GM23248 (cell line): ENCODE data around the gene ACVRL1. TPM values are rescaled to one million over a fixed set of nuclear protein-coding genes. Genes with fewer than 3 reads are reported as not detected.

ENCODE experiments used
- DNase-seq: peaks from one replicate; pipeline ENCODE4 v3.0.0-alpha.2; 2015
- H2AFZ ChIP-seq: fragments of 200-600 bp; sonication (generic); 2 replicates; pipeline ENCODE4 v1.6.1; 2016; ENCODE audit warnings: antibody characterized with exemption
- H3F3A ChIP-seq: fragments of 200-600 bp; sonication (generic); 2 replicates; pipeline ENCODE4 v1.6.1; 2016; ENCODE audit warnings: mild to moderate bottlenecking, antibody characterized with exemption, mixed run types; ENCODE audit not compliant: insufficient read depth
- H3K27ac ChIP-seq: fragments of 200-600 bp; sonication (generic); 2 replicates; pipeline ENCODE4 v1.5.1; 2016; ENCODE audit warnings: mild to moderate bottlenecking
- H3K27me3 ChIP-seq: fragments of 200-600 bp; sonication (generic); replicated peaks from 2 replicates; pipeline ENCODE4 v1.6.1; 2016; ENCODE audit warnings: mild to moderate bottlenecking; ENCODE audit not compliant: insufficient read depth
- H3K36me3 ChIP-seq: fragments of 200-600 bp; sonication (generic); 2 replicates; pipeline ENCODE4 v1.6.1; 2016; ENCODE audit warnings: low read depth, mild to moderate bottlenecking
- H3K4me1 ChIP-seq: fragments of 200-600 bp; sonication (generic); 2 replicates; pipeline ENCODE4 v1.6.1; 2016; ENCODE audit warnings: mild to moderate bottlenecking; ENCODE audit not compliant: insufficient read depth
- H3K4me2 ChIP-seq: fragments of 200-600 bp; sonication (generic); one replicate; pipeline ENCODE4 v1.6.1; 2016; ENCODE audit warnings: mild to moderate bottlenecking; ENCODE audit not compliant: unreplicated experiment
- H3K4me3 ChIP-seq: fragments of 200-600 bp; sonication (generic); 2 replicates; pipeline ENCODE4 v1.5.1; 2016; ENCODE audit warnings: mild to moderate bottlenecking
- H3K79me2 ChIP-seq: fragments of 200-600 bp; sonication (generic); 2 replicates; pipeline ENCODE4 v1.6.1; 2016; ENCODE audit warnings: mild to moderate bottlenecking; ENCODE audit not compliant: insufficient read depth
- H3K9ac ChIP-seq: fragments of 200-600 bp; sonication (generic); 2 replicates; pipeline ENCODE4 v1.6.1; 2016; ENCODE audit warnings: mild to moderate bottlenecking
- H3K9me2 ChIP-seq: fragments of 200-600 bp; sonication (generic); 2 replicates; pipeline ENCODE4 v1.6.1; 2016; ENCODE audit warnings: mixed run types, mild to moderate bottlenecking, moderate library complexity; ENCODE audit not compliant: insufficient read depth
- H3K9me3 ChIP-seq: fragments of 200-600 bp; sonication (generic); one replicate; pipeline ENCODE4 v1.6.1; 2017; ENCODE audit warnings: low read depth
- H4K20me1 ChIP-seq: fragments of 200-600 bp; sonication (generic); 2 replicates; pipeline ENCODE4 v1.6.0; 2016; ENCODE audit not compliant: insufficient read depth
- EZH2 ChIP-seq: fragments of 200-600 bp; sonication (generic); IDR thresholded peaks from 2 replicates; pipeline ENCODE4 v1.6.1; 2018; ENCODE audit warnings: antibody characterized with exemption, mild to moderate bottlenecking; ENCODE audit not compliant: insufficient read depth, poor library complexity, severe bottlenecking
- EZH2phosphoT487 ChIP-seq: fragments of 200-600 bp; sonication (generic); IDR thresholded peaks from 2 replicates; pipeline ENCODE4 v1.6.1; 2018; ENCODE audit warnings: antibody characterized with exemption, moderate library complexity, mild to moderate bottlenecking, low read depth; ENCODE audit not compliant: insufficient read depth
- WGBS, 2 experiments: methylation state at CpG; one replicate each; pipeline ENCODE4 v1.1.6; 2015 to 2017; ENCODE audit warnings: low lambda C conversion rate in 2 of 2, low coverage in 1 of 2; ENCODE audit errors: missing lambda C conversion rate in 2 of 2; 5-methylcytosine and 5-hydroxymethylcytosine counted together
- in situ Hi-C: fragments of 300-500 bp; cut with MboI; formaldehyde crosslinking; loops from 2 replicates; pipeline ENCODE4 v1.15.0; 2020
- polyA plus RNA-seq: library from polyadenylated mRNA; unstranded; fragments of >200 nt; fragmentation: Nextera tagmentation; extraction: Ambion mirVana; gene quantifications from 2 replicates; pipeline ENCODE4 v1.2.1, GENCODE V29; 2016
- total RNA-seq: library from RNA; depleted of rRNA; stranded (reverse); fragments of >200 nt; shearing (Covaris generic); gene quantifications from 2 replicates; pipeline ENCODE4 v1.2.3, GENCODE V29; 2014

The ACVRL1 gene
- total and polyA plus RNA-seq, 2 experiments from 2014 or later = 19.1 to 114 TPM

GRCh38 chr12:51934080-51934479, 26.8 kb downstream of the ACVRL1 start:
- H2AFZ ChIP-seq = no peak overlapping the region
- no peaks in the 10 kb centered on the region for H3K4me1 ChIP-seq
- in situ Hi-C loops = no loop called here
- WGBS, 2 experiments = 75 to 85% methylated on average over 4 of the region's 4 CpGs
- H4K20me1 ChIP-seq = no peaks in the 10 kb centered on the region
- H3K4me3 ChIP-seq = no peak overlapping the region
- H3F3A ChIP-seq = no peaks in the 10 kb centered on the region
- H3K4me2 ChIP-seq = no peak overlapping the region
- H3K79me2 ChIP-seq = no peaks in the 10 kb centered on the region
- H3K9me2 ChIP-seq = no peaks in the 10 kb centered on the region
- DNase-seq = no peak
- TF ChIP-seq EZH2 (no peak), EZH2phosphoT487 (no peak)
- no peaks in the 10 kb centered on the region for H3K27me3 ChIP-seq
- no peak overlapping the region for H3K9ac ChIP-seq
- H3K27ac ChIP-seq = no peak overlapping the region
- no peaks in the 10 kb centered on the region for H3K36me3 ChIP-seq
- H3K9me3 ChIP-seq = no peaks in the 10 kb centered on the region

GRCh38 chr12:51937926-51938325, 30.6 kb downstream of the ACVRL1 start:
- Histone ChIP-seq H3K4me1 (peaks cover 5% of the 10 kb centered on the region; the same call in 1 of the 2 replicates), H3K79me2 (no peaks in the 10 kb centered on the region), H3K9ac (no peak overlapping the region), H3K9me2 (no peaks in the 10 kb centered on the region), H3K27me3 (no peaks in the 10 kb centered on the region), H4K20me1 (no peaks in the 10 kb centered on the region), H3K4me3 (no peak overlapping the region), H3K36me3 (no peaks in the 10 kb centered on the region), H2AFZ (no peak overlapping the region), H3K9me3 (no peaks in the 10 kb centered on the region), H3F3A (no peaks in the 10 kb centered on the region), H3K4me2 (no peak overlapping the region), H3K27ac (no peak overlapping the region)
- DNase-seq = no peak
- WGBS, 2 experiments = 24 to 38% methylated on average over 2 of the region's 2 CpGs
- TF ChIP-seq EZH2 (no peak), EZH2phosphoT487 (no peak)
- in situ Hi-C loops = no loop called here

GRCh38 chr12:51938726-51939125, 31.4 kb downstream of the ACVRL1 start:
- no peak for DNase-seq
- Histone ChIP-seq H3K27me3 (no peaks in the 10 kb centered on the region), H3K27ac (no peak overlapping the region), H3K9me3 (no peaks in the 10 kb centered on the region), H3K36me3 (no peaks in the 10 kb centered on the region), H2AFZ (no peak overlapping the region), H3K9me2 (no peaks in the 10 kb centered on the region), H3K4me3 (no peak overlapping the region), H3K79me2 (no peaks in the 10 kb centered on the region), H3K4me2 (no peak overlapping the region), H3K4me1 (peaks cover 5% of the 10 kb centered on the region; the same call in 1 of the 2 replicates), H3F3A (no peaks in the 10 kb centered on the region), H4K20me1 (no peaks in the 10 kb centered on the region), H3K9ac (no peak overlapping the region)
- TF ChIP-seq EZH2 (no peak), EZH2phosphoT487 (no peak)
- in situ Hi-C loops = no loop called here
- 90 to 95% methylated on average over 6 of the region's 6 CpGs for WGBS, 2 experiments

GRCh38 chr12:51941011-51941581, 33.8 kb downstream of the ACVRL1 start:
- H4K20me1 ChIP-seq = no peaks in the 10 kb centered on the region
- no peak overlapping the region for H2AFZ ChIP-seq
- peak; percentile 54 for DNase-seq
- H3K4me3 ChIP-seq = no peak overlapping the region
- H3K27ac ChIP-seq = no peak overlapping the region
- no peaks in the 10 kb centered on the region for H3K79me2 ChIP-seq
- in situ Hi-C loops = no loop called here
- TF ChIP-seq EZH2 (no peak), EZH2phosphoT487 (no peak)
- H3K4me1 ChIP-seq = peaks cover 5% of the 10 kb centered on the region; the same call in 1 of the 2 replicates
- WGBS, 2 experiments = 32 to 36% methylated on average over 15 of the region's 15 CpGs
- H3K9me3 ChIP-seq = no peaks in the 10 kb centered on the region
- H3K36me3 ChIP-seq = no peaks in the 10 kb centered on the region
- no peaks in the 10 kb centered on the region for H3F3A ChIP-seq
- no peak overlapping the region for H3K4me2 ChIP-seq
- no peaks in the 10 kb centered on the region for H3K27me3 ChIP-seq
- no peak overlapping the region for H3K9ac ChIP-seq
- no peaks in the 10 kb centered on the region for H3K9me2 ChIP-seq
